Measurements from ENCODE around the gene DCUN1D2.

Gene DCUN1D2

DNA sequence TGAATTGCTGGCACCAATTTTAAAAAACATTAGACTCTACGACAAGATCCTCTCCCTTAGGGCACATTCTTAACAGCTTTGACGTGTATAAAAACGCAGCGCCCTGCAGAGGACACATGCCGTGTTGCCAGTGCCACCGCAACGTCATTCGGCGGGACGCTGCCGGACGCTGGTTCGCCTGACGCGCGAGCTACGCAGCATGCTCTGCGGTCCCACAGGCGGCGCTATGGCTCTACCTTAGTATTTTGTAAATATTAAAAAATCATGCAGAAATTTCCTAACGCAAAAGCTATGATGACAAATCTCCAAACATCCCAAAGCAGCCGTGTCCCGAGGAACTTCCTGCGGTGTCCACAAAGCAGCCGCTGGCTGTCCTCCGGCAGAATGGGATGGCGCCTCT lies 33.0 kb downstream of the DCUN1D2 start:
- peaks cover 20% of the 10 kb centered on the region for H3K4me1 Mint-ChIP-seq
- H3K4me3 Mint-ChIP-seq = no peak overlapping the region
- H3K27me3 Mint-ChIP-seq (ENCODE audit: low read depth) = no peaks in the 10 kb centered on the region
- H3K27ac Mint-ChIP-seq = no peak overlapping the region
- no peaks in the 10 kb centered on the region for H3K9me3 Mint-ChIP-seq
- TF ChIP-seq, protein P1, sequence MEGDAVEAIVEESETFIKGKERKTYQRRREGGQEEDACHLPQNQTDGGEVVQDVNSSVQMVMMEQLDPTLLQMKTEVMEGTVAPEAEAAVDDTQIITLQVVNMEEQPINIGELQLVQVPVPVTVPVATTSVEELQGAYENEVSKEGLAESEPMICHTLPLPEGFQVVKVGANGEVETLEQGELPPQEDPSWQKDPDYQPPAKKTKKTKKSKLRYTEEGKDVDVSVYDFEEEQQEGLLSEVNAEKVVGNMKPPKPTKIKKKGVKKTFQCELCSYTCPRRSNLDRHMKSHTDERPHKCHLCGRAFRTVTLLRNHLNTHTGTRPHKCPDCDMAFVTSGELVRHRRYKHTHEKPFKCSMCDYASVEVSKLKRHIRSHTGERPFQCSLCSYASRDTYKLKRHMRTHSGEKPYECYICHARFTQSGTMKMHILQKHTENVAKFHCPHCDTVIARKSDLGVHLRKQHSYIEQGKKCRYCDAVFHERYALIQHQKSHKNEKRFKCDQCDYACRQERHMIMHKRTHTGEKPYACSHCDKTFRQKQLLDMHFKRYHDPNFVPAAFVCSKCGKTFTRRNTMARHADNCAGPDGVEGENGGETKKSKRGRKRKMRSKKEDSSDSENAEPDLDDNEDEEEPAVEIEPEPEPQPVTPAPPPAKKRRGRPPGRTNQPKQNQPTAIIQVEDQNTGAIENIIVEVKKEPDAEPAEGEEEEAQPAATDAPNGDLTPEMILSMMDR (IDR thresholded peaks at IDR 0.05; ENCODE audit: unreplicated experiment in 3 of 3) = no peak
- H3K36me3 Mint-ChIP-seq (ENCODE audit: low read depth) = peaks cover 67% of the 10 kb centered on the region

DNA sequence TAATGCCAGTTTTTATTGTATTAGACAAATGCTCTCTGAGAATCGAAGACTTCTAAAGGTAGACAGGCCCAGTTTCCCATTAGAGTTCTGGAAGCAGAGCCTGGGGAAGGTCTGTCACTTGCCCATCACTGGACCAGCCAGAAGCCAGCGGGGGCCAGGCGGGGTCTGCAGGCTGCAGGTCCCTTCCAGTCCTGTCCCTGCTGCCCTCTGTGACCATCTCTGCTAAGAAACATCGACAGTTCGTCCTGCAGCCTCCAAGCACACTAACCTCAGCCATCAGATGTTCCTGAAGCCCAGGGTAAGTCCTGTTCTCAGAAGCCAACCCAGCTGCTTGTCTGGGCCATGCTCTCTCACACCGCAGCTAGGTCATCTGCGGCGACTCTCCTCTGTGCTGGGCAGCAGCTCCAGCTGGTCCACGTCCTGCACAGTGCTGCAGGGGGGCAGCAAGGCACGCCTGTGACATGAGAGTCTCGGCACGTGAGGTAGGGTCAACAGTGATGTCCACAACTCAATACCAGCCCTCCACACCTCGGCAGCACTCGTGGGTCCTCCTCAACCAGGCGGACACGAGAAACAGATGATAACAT lies 34.3 kb downstream of the DCUN1D2 start:
- TF ChIP-seq, protein P1 (IDR thresholded peaks at IDR 0.05; ENCODE audit: unreplicated experiment in 3 of 3) = no peak
- H3K4me1 Mint-ChIP-seq = peaks cover 23% of the 10 kb centered on the region
- no peak overlapping the region for H3K27ac Mint-ChIP-seq
- no peak overlapping the region for H3K4me3 Mint-ChIP-seq
- peaks cover 60% of the 10 kb centered on the region for H3K36me3 Mint-ChIP-seq (ENCODE audit: low read depth)
- H3K27me3 Mint-ChIP-seq (ENCODE audit: low read depth) = no peaks in the 10 kb centered on the region
- no peaks in the 10 kb centered on the region for H3K9me3 Mint-ChIP-seq

DNA sequence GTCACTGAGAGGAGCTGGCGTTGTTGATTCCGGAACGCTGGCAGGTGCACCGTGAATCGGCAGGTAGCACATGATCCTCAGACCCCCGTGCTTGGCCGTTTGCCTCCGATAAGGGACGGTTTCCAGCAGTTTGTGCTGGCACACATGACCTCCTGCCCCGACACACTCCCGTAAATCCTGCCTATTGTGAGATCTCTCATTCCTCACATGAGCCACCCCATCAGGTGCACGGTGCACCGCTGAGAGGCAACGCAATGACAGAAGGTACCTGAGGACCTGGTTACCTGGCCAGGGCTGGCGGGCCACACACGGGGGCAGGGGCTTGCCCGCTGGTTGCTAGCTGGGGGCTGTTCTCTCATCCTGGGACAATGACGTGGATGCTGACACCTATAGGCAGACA lies 35.1 kb downstream of the DCUN1D2 start:
- H3K27me3 Mint-ChIP-seq (ENCODE audit: low read depth) = peaks cover 2% of the 10 kb centered on the region
- H3K27ac Mint-ChIP-seq = no peak overlapping the region
- H3K4me1 Mint-ChIP-seq = peaks cover 28% of the 10 kb centered on the region
- no peak overlapping the region for H3K4me3 Mint-ChIP-seq
- H3K9me3 Mint-ChIP-seq = no peaks in the 10 kb centered on the region
- H3K36me3 Mint-ChIP-seq (ENCODE audit: low read depth) = peaks cover 55% of the 10 kb centered on the region
- TF ChIP-seq, protein P1 (IDR thresholded peaks at IDR 0.05; ENCODE audit: unreplicated experiment in 3 of 3) = no peak

DNA sequence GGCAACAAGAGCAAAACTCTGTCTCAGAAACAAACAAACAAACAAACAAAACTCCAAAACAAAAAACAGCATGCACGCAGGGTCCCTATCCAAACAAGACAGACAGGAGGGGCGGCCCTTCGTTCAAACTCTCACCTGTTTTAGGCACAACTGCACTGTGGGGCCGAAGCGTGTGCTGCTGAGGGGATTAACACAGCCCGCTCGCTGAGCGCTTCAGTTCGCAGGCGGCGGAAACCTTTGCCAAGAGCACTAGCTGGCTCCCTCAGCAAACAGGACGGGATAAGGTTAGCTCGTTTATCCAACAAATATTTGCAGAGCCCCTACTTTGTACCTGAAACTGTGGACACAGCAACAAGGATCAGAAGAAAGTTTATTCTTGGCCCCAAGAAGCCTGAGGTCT lies 35.6 kb downstream of the DCUN1D2 start:
- peaks cover 33% of the 10 kb centered on the region for H3K4me1 Mint-ChIP-seq
- H3K4me3 Mint-ChIP-seq = no peak overlapping the region
- TF ChIP-seq, protein P1 (IDR thresholded peaks at IDR 0.05; ENCODE audit: unreplicated experiment in 3 of 3) = no peak
- H3K27me3 Mint-ChIP-seq (ENCODE audit: low read depth) = peaks cover 5% of the 10 kb centered on the region
- H3K36me3 Mint-ChIP-seq (ENCODE audit: low read depth) = peaks cover 50% of the 10 kb centered on the region
- H3K27ac Mint-ChIP-seq = no peak overlapping the region
- H3K9me3 Mint-ChIP-seq = no peaks in the 10 kb centered on the region

DNA sequence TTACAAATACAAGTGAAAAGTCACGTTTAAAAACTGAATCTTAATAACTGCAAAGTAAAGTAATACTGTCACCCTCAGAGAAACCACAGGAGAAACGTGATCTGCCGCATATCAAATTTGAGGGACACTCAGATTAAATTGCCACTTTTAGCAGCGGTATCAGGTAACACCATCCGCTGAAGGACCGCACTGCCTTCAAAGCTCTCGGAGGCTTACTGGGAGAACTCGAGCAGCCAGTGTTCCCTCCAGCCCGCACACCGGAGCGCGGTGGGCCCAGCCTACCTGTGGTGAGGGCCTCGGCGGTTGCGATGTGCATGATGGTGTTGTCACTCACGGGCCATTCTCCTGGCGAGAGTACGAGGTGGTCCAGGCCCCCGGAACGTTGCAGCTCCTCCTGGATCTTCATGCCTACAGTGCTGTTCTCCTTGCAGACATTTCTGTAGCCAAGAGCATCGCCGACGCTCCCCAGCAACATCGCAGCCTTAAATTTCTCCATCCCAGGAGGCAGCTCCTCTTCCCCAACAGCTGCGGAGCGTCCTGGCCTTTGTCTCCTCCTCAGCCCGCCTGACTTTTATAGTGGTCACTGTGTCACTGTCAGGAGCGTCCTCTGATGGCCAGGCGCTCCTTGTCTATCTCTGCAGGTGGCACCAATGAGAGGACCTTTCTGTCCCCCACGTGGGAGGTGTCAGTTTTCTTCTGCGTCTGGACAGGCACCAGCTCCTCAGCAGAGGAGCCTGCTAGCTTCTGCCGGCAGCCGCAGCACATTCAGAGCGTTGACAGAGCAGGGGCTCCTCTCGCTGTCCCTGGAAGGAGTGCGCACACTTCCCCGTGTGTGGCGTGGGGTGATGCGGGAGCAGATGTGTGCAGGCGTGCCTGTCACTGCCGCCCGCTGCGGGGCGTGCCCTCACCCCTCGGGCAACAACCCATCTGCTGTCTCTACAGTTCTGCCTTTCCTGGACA lies 37.3 kb downstream of the DCUN1D2 start, which contains the start of gene ADPRHL1:
Gene ADPRHL1 (minus strand): TSS at position 547 of the 960 bp plus-strand sequence. CDS start 51 bp downstream, at position 496.
- Mint-ChIP-seq H3K27ac (peak within 1 kb of the TSS; percentile 3 to 76 (median 33)), H3K27me3 (ENCODE audit: low read depth) (peaks cover 5% of the 10 kb centered on the region), H3K9me3 (no peaks in the 10 kb centered on the region), H3K4me1 (peaks cover 37% of the 10 kb centered on the region), H3K36me3 (ENCODE audit: low read depth) (peaks cover 36% of the 10 kb centered on the region), H3K4me3 (peak within 1 kb of the TSS; percentile 59 to 66 (median 59))
- TF ChIP-seq, protein P1 (IDR thresholded peaks at IDR 0.05; ENCODE audit: unreplicated experiment in 3 of 3) = no peak
